Measurements from ENCODE around the gene PARL.

The PARL gene, protein sequence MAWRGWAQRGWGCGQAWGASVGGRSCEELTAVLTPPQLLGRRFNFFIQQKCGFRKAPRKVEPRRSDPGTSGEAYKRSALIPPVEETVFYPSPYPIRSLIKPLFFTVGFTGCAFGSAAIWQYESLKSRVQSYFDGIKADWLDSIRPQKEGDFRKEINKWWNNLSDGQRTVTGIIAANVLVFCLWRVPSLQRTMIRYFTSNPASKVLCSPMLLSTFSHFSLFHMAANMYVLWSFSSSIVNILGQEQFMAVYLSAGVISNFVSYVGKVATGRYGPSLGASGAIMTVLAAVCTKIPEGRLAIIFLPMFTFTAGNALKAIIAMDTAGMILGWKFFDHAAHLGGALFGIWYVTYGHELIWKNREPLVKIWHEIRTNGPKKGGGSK

DNA sequence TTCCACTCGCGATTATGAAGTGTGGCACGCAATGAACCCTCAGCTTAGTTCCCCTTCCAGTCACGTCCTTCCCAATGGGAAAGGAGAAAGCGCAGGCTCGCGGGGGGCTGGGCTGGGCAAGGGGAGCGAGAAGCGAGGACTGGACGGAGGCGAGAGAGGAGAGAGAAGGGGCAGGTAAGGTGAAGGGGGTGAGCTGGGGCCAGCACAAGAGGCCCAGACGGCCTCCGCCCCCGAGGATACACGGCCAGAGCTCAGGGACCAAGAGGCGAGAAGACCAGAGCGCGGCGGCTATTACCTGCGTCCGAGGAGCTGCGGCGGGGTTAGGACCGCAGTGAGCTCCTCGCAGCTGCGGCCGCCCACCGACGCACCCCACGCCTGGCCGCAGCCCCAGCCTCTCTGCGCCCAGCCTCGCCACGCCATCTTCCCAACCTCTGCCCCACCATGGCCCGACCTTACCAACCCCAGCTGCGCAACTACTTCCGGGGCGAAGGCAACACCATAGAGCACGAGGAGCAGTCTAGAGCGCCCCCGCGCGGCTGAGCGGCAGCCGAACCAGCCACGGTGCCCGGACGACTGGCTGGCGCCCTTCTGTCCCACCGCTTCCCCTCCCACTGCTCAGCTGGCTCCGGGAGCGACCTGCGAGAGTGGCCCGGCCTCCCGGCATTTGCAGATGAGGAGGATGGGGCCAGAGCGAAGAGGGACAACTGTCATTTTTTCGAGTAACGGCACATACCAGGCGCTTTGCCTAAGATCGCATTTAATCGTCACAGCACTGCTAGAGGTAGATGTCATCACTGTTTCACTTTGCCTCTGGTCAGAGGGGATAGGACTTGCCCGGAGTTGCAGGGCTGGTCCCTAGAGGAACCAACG is at the start of gene PARL:
Gene PARL (minus strand): TSS at position 454 of the 870 bp plus-strand sequence. CDS start 34 bp downstream, at position 420.
- DNase-seq, result peak; percentile 92

DNA sequence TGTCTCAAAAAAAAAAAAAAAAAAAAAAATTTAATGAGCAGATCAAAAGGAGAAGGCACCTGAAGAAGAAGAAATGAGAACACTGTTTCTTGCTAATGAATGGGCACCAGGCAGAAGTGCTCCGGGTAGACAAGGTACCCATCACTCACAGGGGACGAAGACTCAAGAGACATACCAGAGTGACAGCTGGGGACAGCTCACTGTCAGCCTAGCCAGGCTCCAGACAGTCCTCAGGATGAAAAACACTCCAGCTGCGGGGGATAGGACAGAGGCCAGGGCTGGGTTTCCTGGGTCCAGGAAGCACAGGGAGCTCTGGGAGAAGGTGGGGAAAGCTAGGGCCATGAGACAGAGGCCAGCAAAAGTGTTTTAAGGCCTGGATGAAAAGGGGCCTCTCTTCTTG is 48.5 kb upstream of the PARL start:
- no peak for DNase-seq

GRCh38 chr3:183931881-183932280 is 47.2 kb upstream of the PARL start:
- no peak for DNase-seq

DNA sequence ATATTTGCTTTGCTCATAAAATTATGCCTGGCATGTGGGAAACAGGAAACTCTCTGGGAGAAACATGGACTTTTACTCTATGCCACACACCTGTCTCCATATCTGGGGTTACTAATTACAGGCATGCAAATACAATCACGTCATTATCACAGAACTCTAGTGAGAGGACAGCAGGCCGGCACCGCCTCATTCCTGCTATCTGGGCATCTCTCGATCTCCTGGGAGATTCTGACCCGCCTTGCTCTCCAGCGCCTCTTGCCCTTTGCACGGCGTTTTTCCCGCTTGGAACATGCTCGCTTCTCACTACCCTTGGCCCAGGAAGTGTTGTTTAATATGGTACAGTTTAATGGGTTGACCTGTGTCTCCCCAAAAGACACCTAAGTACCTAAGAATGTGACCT is 45.4 kb upstream of the PARL start:
- no peak for DNase-seq

DNA sequence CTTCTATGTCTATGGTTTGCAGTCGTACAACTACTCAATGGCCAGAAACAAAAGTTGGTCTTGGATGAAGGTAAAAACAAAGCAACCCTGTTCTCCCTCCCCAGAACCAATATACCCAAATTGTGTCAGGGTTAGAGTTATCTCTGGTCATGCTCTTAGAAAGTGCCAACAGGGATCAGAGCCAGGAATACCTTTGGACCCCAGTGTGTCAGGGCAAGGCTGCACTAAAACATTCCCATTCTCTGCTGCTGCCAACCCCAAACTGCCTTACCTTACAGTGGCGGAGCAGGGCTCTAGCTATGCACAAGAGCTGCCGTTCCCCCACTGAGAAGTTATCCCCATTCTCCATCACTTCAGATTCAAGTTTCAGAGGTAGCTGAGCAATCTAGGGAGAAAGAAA is 42.4 kb upstream of the PARL start:
- DNase-seq, result no peak

DNA sequence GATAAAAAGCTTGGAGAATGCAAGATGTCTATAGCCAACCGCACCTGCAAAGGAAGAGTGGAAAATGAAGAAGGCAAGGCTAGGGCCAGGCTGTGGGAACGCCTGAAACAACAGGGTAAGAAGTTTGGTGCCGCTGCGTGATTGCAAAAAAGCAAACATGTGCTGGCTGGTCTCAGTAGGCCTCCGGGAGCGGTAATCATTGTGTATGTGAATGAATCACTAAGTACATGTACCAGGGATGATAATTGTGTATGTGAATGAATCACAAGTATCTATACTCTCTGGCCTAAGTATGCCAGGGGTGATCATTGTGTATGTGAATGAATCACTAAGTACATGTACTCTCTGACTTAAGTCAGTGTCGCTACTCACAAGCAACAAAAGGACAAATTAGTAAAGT is 40.3 kb upstream of the PARL start:
- no peak for DNase-seq

- DNase-seq, result no peak
Observed at GRCh38 chr3:183924543-183924942, 39.9 kb upstream of the PARL start.

DNA sequence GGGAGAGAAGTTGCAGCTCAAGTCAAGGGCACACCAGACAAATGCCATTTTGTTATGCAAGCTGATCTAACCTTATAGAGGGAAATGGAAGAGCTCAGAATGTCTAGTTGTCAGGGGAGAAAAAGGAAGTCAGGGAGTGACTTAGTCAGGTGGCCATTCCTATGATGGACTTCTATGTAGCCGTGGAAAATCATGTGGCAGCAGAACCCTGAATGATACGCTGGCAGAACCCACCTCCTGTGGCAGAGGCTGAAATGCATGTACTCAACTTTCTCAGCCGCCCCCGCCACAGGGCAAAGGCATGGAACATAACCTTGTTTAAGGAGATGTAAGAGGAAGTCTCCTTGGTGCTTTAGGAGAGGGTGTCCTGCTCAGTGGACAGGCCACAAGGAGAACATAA is 37.7 kb upstream of the PARL start:
- no peak for DNase-seq

- DNase-seq, result no peak
Observed at GRCh38 chr3:183921096-183921495, 36.4 kb upstream of the PARL start.

GRCh38 chr3:183920416-183920815 is 35.7 kb upstream of the PARL start:
- no peak for DNase-seq

DNA sequence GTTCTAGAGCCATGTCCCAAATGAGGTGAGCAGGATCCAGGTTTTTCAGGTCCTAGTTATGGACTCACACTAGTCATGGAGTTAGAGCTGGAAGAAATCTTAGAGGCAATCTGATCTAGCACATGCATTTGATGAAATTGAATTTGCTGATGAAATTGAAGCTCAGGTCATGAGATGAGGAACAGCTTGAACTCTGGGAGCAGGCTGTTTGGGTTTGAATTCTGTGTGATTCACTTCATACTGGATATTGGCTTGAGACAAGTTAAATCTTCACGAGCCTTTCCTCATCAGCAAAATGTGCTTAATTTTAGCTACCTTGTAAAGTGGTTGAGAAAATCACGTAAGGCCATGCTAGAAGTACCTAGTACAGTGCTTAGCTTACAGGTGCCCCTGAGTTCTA is 33.5 kb upstream of the PARL start:
- no peak for DNase-seq

DNA sequence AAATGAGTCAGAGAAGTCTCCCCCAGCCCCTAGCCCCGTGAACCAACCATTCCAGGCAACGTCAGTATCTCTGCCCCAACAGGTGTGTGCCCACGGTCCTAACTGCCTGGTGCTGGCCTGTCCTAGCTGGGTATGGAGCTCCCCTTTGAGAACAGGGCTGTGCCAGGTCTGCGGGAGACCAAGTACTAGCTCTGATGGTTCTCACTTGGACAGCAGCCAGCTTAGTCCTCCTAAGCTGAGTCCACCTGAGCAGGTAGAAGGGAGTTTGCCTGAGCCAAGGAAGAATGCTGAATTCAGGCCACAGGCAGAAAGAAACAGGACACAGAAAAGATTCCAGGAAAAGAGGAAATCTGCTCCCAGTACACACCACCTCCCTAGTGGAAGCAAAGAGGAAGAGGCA is 33.1 kb upstream of the PARL start:
- DNase-seq, result no peak

DNA sequence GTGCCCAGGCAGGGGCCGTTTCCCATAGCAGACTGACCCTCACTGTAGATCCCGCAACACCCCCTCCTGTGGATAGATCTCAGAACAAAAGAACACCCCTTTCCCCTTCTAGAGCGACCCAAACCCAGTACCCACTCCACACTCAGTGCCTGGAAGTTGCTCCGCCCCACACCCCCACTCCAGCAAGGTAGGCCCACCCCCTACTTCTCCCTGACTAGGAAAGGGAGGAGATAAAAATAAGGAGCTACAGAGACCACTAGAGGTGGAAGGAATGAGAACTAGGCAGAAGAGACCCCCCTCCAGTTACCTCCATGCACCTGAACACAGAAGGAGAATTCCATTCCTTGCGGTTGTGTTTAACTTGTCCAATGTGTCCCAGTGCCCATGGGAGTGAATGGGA is 30.2 kb upstream of the PARL start:
- DNase-seq, result no peak

DNA sequence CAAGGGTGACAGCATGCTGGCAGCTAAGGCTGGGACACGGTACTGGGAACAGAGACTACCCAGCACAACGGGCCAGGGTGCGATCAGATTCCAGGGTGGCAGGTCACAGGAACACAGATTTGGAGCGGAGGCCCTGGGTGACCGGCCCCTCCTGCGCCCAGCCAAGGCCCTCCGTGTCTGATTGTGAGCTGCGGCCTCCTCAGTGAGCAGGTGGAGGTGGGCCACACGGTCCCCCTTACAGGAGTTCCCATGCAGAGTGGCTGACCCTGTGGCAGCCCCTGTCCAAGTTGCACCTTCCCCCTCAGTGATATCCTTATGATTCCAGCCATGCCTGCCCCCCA is 28.9 kb upstream of the PARL start:
- DNase-seq, result no peak

DNA sequence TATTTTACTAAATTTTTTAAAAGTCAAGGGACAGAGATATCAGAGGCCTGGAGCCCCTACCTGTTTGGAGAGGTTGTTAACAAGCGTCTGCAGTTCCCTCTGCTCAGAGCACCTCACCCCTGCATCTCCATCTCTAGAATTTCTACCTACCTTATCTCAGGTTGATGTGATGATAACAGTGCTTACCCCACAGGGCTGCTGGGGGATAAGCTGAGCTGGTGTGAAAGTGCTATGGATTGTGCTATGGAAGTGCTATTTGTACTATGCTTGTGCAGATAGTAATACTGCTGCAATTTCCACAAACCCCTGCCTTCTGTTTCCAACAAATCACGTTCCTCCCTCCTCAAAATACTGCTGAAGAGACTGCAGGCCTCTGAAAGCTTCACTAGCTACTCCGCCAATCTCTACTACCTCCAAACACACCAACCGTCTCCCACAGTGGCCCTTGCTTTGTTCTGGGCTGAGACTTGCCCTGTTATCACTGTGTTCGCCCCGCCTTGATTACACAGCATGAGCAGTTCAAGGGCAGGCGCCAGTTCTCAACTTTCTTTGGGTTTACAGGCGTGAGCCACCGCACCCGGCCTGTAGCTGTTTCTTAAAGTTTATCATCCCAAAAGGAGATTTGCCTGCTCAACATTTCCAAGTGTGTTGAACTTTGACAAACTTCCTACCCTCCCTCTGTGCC is 28.4 kb upstream of the PARL start:
- DNase-seq, result no peak

GRCh38 chr3:183911763-183912506 is 27.3 kb upstream of the PARL start:
- no peak for DNase-seq

DNA sequence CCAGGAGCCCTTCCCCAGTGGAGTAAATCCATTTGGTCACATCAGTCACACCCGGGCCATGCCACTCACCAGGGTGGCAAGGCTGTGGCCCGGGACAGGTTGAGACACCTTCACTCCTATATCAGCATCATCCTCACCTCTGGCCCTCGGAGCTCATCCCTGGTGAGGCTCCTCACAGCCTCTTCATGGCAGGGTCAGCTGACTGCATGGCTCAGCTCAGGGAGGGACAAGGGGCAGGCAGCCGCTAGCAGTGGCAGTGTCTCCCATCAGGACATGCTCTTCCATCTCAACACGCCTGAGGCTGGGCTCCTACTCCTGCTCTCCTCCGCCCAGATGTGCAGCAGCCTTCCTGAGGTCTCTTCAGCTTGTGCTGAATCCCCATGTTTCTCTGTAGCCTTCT is 26.4 kb upstream of the PARL start:
- DNase-seq, result no peak

DNA sequence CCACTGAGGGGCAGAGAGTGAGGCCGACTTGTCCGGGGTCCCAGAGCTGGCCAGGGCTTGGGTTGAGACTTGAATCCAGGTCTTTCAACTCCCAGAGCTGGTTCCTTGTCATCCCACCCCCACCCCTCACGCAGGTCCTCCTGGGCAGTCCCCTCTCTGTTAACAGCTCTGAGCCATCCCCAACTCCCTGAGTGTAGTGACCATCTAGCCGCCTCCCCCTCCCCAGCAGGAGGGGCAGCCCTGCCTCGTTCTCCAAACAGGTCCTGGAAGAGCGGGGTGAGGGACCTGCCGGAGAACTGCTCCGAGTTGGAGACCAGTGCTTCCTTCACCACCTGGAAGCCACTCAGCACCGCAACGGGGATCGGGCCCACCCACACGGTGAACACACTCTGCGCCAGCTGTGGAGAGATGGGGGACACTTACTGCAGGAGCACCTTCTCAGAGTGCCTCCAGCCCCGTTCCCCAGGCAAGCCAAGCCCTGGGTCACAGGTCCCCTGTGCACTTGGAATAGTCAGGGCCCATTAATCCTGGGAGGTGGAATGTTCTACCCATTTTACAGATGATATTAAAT is 24.4 kb upstream of the PARL start:
- no peak for DNase-seq

GRCh38 chr3:183907911-183908331 is 23.2 kb upstream of the PARL start:
- DNase-seq, result no peak

GRCh38 chr3:183907176-183907575 is 22.5 kb upstream of the PARL start:
- DNase-seq, result no peak

- DNase-seq, result no peak
Observed at GRCh38 chr3:183906234-183906921, 21.7 kb upstream of the PARL start.

Measured in NCI-H2227 treated with DMSO at 0.1 percent for 48 hours (cell line).